BE2C (cell line): Measurements from ENCODE around the gene PDE8B.

Source experiments
- DNase-seq: peaks from one replicate; pipeline ENCODE4 v3.0.0-alpha.2; 2020
- H3K27me3 ChIP-seq: fragments of 250-450 bp; sonication (Bioruptor Pico); 2 replicates; pipeline ENCODE4 v1.5.1; 2020; ENCODE audit warnings: mild to moderate bottlenecking
- H3K36me3 ChIP-seq: fragments of 250-450 bp; sonication (Bioruptor Pico); 2 replicates; pipeline ENCODE4 v1.5.1; 2020; ENCODE audit warnings: mild to moderate bottlenecking
- H3K4me1 ChIP-seq: fragments of 250-450 bp; sonication (Bioruptor Pico); 2 replicates; pipeline ENCODE4 v1.5.1; 2020
- H3K4me3 ChIP-seq: 2 replicates; pipeline ENCODE4 v1.5.1; 2011; ENCODE audit warnings: low read depth, low read length
- H3K9me3 ChIP-seq: fragments of 250-450 bp; sonication (Bioruptor Pico); 2 replicates; pipeline ENCODE4 v1.5.1; 2020
- TF ChIP-seq, protein P1 (sequence below): IDR thresholded peaks from 2 replicates; pipeline ENCODE4 v1.5.1; 2012; ENCODE audit warnings: mild to moderate bottlenecking, low read depth, low read length

The PDE8B gene

DNA sequence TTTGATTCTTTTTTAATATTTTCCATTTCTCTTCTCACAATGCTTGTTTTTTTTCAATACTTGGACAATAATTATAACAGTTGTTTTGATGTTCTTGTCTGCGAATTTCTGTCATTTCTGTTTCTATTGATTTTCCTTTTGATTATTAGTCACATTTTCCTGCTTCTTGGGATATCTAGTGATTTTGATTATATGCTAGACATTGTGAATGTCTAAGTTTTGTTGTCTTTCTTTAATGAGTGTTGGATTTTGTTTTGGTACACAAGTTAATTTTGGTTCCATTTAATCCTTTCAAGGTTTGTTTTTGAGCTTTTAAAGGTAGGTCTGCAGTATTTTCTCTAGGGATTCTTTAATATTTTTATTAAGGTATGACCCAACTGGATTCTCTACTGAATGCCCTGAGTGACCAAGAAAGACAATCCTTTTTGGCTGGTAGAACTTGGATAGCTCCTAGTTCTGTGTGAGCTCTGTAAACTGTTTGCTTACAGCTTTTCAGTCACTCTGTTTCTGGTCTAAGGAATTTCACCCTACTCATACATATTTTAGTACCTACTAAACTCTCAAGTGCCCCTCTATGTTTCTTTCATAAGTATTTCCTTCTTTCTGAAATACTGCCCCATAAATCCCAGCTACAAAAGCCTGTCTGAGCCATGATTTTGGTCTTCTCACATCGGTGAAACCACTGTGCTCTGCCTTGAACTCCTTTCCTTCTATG lies 12.5 kb upstream of the PDE8B start:
- TF ChIP-seq, protein P1, sequence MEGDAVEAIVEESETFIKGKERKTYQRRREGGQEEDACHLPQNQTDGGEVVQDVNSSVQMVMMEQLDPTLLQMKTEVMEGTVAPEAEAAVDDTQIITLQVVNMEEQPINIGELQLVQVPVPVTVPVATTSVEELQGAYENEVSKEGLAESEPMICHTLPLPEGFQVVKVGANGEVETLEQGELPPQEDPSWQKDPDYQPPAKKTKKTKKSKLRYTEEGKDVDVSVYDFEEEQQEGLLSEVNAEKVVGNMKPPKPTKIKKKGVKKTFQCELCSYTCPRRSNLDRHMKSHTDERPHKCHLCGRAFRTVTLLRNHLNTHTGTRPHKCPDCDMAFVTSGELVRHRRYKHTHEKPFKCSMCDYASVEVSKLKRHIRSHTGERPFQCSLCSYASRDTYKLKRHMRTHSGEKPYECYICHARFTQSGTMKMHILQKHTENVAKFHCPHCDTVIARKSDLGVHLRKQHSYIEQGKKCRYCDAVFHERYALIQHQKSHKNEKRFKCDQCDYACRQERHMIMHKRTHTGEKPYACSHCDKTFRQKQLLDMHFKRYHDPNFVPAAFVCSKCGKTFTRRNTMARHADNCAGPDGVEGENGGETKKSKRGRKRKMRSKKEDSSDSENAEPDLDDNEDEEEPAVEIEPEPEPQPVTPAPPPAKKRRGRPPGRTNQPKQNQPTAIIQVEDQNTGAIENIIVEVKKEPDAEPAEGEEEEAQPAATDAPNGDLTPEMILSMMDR = no peak
- Histone ChIP-seq H3K36me3 (no peaks in the 10 kb centered on the region), H3K4me1 (no peaks in the 10 kb centered on the region), H3K9me3 (no peaks in the 10 kb centered on the region; the same call in 1 of the 2 replicates), H3K4me3 (no peak overlapping the region), H3K27me3 (no peaks in the 10 kb centered on the region)
- no peak for DNase-seq

DNA sequence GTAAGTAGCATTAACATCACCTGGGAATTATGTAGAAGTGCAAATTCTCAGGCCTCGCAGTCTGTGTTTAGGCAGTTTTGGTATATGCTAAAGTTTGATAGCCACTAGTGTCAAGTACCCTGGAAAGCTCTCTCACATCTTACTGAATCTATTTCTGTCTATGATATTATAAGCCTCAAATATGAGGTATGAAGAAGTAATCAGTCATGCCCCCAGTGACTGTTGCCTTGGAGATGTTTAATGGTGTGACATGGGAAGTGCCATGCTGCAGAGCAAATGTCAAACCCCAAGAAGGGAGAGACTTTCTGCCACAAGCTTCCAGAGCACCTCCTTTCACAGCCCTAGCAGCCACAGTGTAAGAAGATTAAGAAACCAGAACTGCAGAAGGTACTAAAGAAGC lies 9.8 kb upstream of the PDE8B start:
- no peak for DNase-seq
- TF ChIP-seq, protein P1 = no peak
- Histone ChIP-seq H3K4me1 (no peaks in the 10 kb centered on the region), H3K27me3 (no peaks in the 10 kb centered on the region), H3K9me3 (no peaks in the 10 kb centered on the region; the same call in 1 of the 2 replicates), H3K4me3 (no peak overlapping the region), H3K36me3 (no peaks in the 10 kb centered on the region)

DNA sequence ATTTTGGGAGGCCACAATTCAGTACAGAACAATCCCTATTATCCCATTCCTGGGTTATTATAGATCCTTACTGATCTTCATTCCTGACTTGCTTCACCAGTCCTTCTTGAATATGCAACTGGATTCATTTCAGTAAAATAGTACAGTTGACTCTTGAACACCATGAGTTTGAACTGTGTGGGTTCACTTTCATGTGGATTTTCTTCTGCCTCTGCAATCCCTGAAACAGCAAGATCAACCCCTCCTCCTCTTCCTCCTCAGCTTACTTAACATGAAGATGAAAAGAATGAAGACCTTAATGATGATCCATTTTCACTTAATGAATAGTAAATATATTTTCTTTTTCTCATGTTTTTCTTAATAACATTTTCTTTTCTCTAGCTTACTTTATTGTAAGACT lies 8.3 kb upstream of the PDE8B start:
- Histone ChIP-seq H3K4me1 (no peaks in the 10 kb centered on the region), H3K36me3 (no peaks in the 10 kb centered on the region), H3K27me3 (no peaks in the 10 kb centered on the region; the same call in 1 of the 2 replicates), H3K9me3 (no peaks in the 10 kb centered on the region; the same call in 1 of the 2 replicates), H3K4me3 (no peak overlapping the region)
- TF ChIP-seq, protein P1 = no peak
- no peak for DNase-seq

DNA sequence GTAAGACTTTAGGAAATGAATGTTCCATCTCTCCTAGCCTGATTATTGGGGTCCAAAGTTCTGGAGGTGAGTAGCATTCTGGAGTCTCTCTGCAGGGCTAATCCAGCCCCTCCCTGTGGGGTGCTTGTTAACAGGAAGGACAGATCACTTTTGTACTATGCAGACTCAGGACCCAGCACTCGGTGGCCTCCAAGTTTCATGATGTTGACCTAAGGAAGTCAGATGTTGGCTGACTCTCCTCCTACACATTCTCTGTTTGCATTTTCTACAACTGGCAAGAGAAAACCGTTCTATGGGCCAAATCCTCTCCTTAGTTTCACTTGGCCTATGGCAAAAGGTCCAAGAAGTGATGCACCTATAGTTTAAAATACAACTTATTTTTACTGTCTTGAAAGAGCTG lies 5.5 kb upstream of the PDE8B start:
- DNase-seq = no peak
- no peaks in the 10 kb centered on the region for H3K4me1 ChIP-seq
- TF ChIP-seq, protein P1 = no peak
- no peaks in the 10 kb centered on the region for H3K9me3 ChIP-seq
- H3K36me3 ChIP-seq = no peaks in the 10 kb centered on the region
- H3K4me3 ChIP-seq = no peak overlapping the region
- peaks cover 13% of the 10 kb centered on the region for H3K27me3 ChIP-seq

DNA sequence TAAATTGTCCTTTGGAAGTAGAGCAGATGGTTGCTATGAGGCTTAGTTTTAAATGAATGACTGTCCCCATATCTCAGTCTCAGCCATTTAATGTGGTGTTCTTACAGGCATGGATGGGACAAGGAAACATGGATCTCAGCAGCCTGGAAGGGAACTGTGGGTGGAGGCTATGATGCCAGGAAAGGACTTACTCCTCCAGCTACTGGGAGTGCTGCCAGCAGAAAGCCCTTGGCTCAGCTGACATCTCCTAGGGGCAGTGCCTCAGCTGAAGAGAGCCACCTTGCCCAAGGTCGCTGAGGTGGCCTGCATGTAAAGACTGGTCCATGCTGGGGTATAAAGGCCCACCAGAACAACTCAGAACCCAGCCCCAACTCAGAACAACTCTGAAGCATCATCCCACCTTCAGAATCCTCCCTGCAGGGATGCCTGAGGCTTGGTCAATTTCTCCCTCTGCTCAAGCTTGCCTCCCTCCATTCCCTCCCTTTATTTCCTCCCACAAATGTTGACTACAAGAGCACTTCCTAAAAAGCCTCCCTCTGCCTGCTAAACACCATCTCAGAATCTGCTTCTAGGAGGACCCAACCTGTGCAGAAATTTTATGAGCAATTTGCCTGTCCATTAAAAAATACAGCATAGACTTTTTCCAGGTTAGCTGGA lies 1.8 kb upstream of the PDE8B start:
- no peak for DNase-seq
- peaks cover 42% of the 10 kb centered on the region for H3K27me3 ChIP-seq
- H3K9me3 ChIP-seq = no peaks in the 10 kb centered on the region
- H3K4me1 ChIP-seq = no peaks in the 10 kb centered on the region
- H3K4me3 ChIP-seq = no peak overlapping the region
- no peaks in the 10 kb centered on the region for H3K36me3 ChIP-seq
- TF ChIP-seq, protein P1 = no peak

DNA sequence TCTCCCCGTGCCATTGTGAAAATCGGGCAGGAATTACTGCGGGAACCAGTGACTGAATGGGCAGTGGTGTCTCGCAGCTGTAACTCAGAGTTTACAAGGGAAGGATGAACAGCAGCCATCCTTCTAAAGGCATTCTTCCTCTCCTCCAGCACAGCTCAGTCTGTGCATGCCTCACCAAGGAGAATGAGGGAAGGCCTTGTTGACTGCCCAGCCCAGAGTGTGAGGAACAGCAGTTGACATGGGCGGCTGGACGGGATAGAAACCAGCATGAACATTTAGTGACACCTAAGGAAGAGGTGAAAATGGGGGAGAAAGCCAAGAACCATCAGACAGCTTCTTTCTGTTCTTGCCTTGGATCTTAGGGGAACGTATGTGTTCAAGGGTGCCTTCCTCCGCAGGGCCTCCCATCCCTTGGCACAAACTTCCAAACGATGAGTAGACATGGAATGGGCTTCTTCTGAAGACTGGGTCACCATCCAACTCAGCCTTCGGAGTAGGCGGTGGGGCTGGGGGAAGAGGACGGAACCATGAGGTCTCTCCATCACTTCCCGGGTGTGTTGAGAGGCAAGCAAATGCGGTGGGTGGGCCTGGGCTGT lies 887 bp upstream of the PDE8B start:
- TF ChIP-seq, protein P1 = no peak
- no peaks in the 10 kb centered on the region for H3K9me3 ChIP-seq
- DNase-seq = no peak
- peaks cover 42% of the 10 kb centered on the region for H3K27me3 ChIP-seq
- H3K4me1 ChIP-seq = no peaks in the 10 kb centered on the region
- H3K36me3 ChIP-seq = no peaks in the 10 kb centered on the region
- no peak overlapping the region for H3K4me3 ChIP-seq
